K562 (cell line): ENCODE data around the gene SPAG9. TPM values are rescaled to one million over a fixed set of nuclear protein-coding genes. Genes with fewer than 3 reads are reported as not detected.
A peak's percentile ranks its signal among the peaks of the same experiment; 100 is the strongest.

Source experiments
- DMBX1 ChIP-seq: fragments of 250-450 bp; sonication (Bioruptor Pico); IDR thresholded peaks from 2 replicates; pipeline ENCODE4 v1.8.0; 2022; ENCODE audit warnings: inconsistent platforms, mild to moderate bottlenecking, moderate library complexity, borderline replicate concordance
- FOXK1 ChIP-seq: sonication (generic); formaldehyde crosslinking; IDR thresholded peaks from 2 replicates; pipeline ENCODE4 v1.8.0; 2022; ENCODE audit warnings: missing genetic modification reagents, mild to moderate bottlenecking, borderline replicate concordance
- HLTF ChIP-seq: fragments of 450-650 bp; IDR thresholded peaks from 2 replicates; pipeline ENCODE4 v1.6.1; 2016
- IRF2 ChIP-seq: sonication (generic); formaldehyde crosslinking; IDR thresholded peaks from 2 replicates; pipeline ENCODE4 v1.8.1; 2022; ENCODE audit warnings: mild to moderate bottlenecking, missing genetic modification reagents
- NR3C1 ChIP-seq: sonication (generic); formaldehyde crosslinking; IDR thresholded peaks from 2 replicates; pipeline ENCODE4 v1.8.1; 2022; ENCODE audit warnings: missing genetic modification reagents
- RAD21 ChIP-seq, 2 experiments: fragments of 250-450 bp in 1 of 2; fragments of 450-650 bp in 1 of 2; sonication (Bioruptor Pico) in 1 of 2; formaldehyde crosslinking in 1 of 2; IDR thresholded peaks in 1 of 2; conservative IDR thresholded peaks in 1 of 2; 2 replicates each; pipeline versions ENCODE4 v1.4.0 to v1.8.0; 2020 to 2022; ENCODE audit warnings: mild to moderate bottlenecking in 2 of 2, moderate library complexity in 1 of 2
- RB1 ChIP-seq: fragments of 450-650 bp; IDR thresholded peaks from 2 replicates; pipeline ENCODE4 v1.6.1; 2017; ENCODE audit warnings: low read depth, mild to moderate bottlenecking
- RBM17 ChIP-seq: fragments of 200-400 bp; formaldehyde crosslinking; IDR thresholded peaks from 2 replicates; pipeline ENCODE4 v1.6.1; 2017; ENCODE audit warnings: low read depth, mild to moderate bottlenecking, low read length, borderline replicate concordance
- SMAD4 ChIP-seq: fragments of 250-450 bp; sonication (Bioruptor Pico); conservative IDR thresholded peaks from 2 replicates; pipeline ENCODE4 v1.8.0; 2021; ENCODE audit warnings: inconsistent platforms, mild to moderate bottlenecking, moderate library complexity
- TCF7 ChIP-seq: sonication (generic); IDR thresholded peaks from 2 replicates; pipeline ENCODE4 v1.6.1; 2016; ENCODE audit warnings: antibody characterized with exemption, borderline replicate concordance
- ZEB2 ChIP-seq: fragments of 450-650 bp; IDR thresholded peaks from 2 replicates; pipeline ENCODE4 v1.6.1; 2016
- ZNF239 ChIP-seq: fragments of 250-450 bp; sonication (Bioruptor Pico); IDR thresholded peaks from 2 replicates; pipeline ENCODE4 v1.4.0; 2020; ENCODE audit warnings: mild to moderate bottlenecking
- ZNF3 ChIP-seq: fragments of 250-450 bp; sonication (Bioruptor Pico); IDR thresholded peaks from 2 replicates; pipeline ENCODE4 v1.5.0; 2021; ENCODE audit warnings: mild to moderate bottlenecking, moderate library complexity
- ZNF431 ChIP-seq: sonication (generic); formaldehyde crosslinking; IDR thresholded peaks from 2 replicates; pipeline ENCODE4 v1.8.0; 2022; ENCODE audit warnings: mild to moderate bottlenecking, missing genetic modification reagents
- polyA plus RNA-seq, 8 experiments: library from polyadenylated mRNA; depleted of rRNA in 4 of 8; stranded (reverse) in 5 of 8; unstranded in 3 of 8; fragments of >200 nt; fragmentation: Nextera tagmentation in 2 of 8; fragmentation: Illumina TruSeq in 1 of 8; extraction: Ambion mirVana in 2 of 8; extraction: Trizol in 1 of 8; gene quantifications; 2 replicates each; pipeline versions ENCODE4 v1.2.1 to v1.2.3, GENCODE V29; 2011 to 2014; ENCODE audit warnings: inconsistent platforms in 1 of 8, missing spikeins in 1 of 8
- total RNA-seq, 7 experiments: library from RNA; depleted of rRNA in 6 of 7; stranded (reverse); fragments of >200 nt in 6 of 7; fragmentation: Illumina TruSeq in 2 of 7; extraction: Trizol in 2 of 7; gene quantifications; 2 replicates each; pipeline versions ENCODE4 v1.2.1 to v1.2.3, GENCODE V29; 2011 to 2021; ENCODE audit warnings: low replicate concordance in 1 of 7
- TF ChIP-seq, protein P1 (sequence below), 2 experiments: fragments of 450-650 bp in 1 of 2; IDR thresholded peaks; 2 replicates each; pipeline ENCODE4 v1.6.1; 2011 to 2017; ENCODE audit warnings: low read depth in 2 of 2, antibody characterized with exemption in 1 of 2, borderline replicate concordance in 1 of 2, low read length in 1 of 2, mild to moderate bottlenecking in 1 of 2, mixed read lengths in 1 of 2; ENCODE audit not compliant: control insufficient read depth in 1 of 2
- TF ChIP-seq, protein P2 (sequence below): sonication (generic); formaldehyde crosslinking; IDR thresholded peaks from 2 replicates; pipeline ENCODE4 v1.8.0; 2022; ENCODE audit warnings: mild to moderate bottlenecking, missing genetic modification reagents
- TF ChIP-seq, protein P3 (sequence below): fragments of 250-450 bp; sonication (Bioruptor Pico); IDR thresholded peaks from 2 replicates; pipeline ENCODE4 v1.4.0; 2020; ENCODE audit warnings: mild to moderate bottlenecking, moderate library complexity

Gene SPAG9
- total and polyA plus RNA-seq, 9 of the 15 experiments (the other 6 are each of a cell fraction or from before 2014, with no cell fraction given): 12.2 to 99.2 (median 58.2) TPM

- TF ChIP-seq, protein P1, sequence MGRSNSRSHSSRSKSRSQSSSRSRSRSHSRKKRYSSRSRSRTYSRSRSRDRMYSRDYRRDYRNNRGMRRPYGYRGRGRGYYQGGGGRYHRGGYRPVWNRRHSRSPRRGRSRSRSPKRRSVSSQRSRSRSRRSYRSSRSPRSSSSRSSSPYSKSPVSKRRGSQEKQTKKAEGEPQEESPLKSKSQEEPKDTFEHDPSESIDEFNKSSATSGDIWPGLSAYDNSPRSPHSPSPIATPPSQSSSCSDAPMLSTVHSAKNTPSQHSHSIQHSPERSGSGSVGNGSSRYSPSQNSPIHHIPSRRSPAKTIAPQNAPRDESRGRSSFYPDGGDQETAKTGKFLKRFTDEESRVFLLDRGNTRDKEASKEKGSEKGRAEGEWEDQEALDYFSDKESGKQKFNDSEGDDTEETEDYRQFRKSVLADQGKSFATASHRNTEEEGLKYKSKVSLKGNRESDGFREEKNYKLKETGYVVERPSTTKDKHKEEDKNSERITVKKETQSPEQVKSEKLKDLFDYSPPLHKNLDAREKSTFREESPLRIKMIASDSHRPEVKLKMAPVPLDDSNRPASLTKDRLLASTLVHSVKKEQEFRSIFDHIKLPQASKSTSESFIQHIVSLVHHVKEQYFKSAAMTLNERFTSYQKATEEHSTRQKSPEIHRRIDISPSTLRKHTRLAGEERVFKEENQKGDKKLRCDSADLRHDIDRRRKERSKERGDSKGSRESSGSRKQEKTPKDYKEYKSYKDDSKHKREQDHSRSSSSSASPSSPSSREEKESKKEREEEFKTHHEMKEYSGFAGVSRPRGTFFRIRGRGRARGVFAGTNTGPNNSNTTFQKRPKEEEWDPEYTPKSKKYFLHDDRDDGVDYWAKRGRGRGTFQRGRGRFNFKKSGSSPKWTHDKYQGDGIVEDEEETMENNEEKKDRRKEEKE (IDR thresholded peaks at IDR 0.05; ENCODE audit: borderline replicate concordance in 1 of 2, control insufficient read depth in 1 of 2, low read depth in 2 of 2, low read length in 1 of 2): 0 out of 4 replicates have a peak, but pooled peaks of 1 of the 2 experiments have one; percentile 31
- TF ChIP-seq ZNF3 (no peak), TCF7 (no peak), ZNF239 (CRISPR knock-in tag) (no peak), FOXK1 (no peak), RAD21 (CRISPR knock-in tag; conservative IDR thresholded peaks at IDR 0.05 in 1 of 2, IDR thresholded peaks at IDR 0.05 in 1 of 2) (no peak; a peak in 1 of 4 replicates), HLTF (no peak), DMBX1 (CRISPR knock-in tag) (no peak), IRF2 (no peak), RB1 (peak; percentile 68; the same call in 1 of the 2 replicates), ZNF431 (CRISPR knock-in tag) (peak; percentile 1; the same call in 1 of the 2 replicates), SMAD4 (peak; percentile 56), NR3C1 (CRISPR knock-in tag) (no peak), RBM17 (no peak), ZEB2 (no peak)
- TF ChIP-seq, protein P2, sequence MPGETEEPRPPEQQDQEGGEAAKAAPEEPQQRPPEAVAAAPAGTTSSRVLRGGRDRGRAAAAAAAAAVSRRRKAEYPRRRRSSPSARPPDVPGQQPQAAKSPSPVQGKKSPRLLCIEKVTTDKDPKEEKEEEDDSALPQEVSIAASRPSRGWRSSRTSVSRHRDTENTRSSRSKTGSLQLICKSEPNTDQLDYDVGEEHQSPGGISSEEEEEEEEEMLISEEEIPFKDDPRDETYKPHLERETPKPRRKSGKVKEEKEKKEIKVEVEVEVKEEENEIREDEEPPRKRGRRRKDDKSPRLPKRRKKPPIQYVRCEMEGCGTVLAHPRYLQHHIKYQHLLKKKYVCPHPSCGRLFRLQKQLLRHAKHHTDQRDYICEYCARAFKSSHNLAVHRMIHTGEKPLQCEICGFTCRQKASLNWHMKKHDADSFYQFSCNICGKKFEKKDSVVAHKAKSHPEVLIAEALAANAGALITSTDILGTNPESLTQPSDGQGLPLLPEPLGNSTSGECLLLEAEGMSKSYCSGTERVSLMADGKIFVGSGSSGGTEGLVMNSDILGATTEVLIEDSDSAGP (CRISPR knock-in tag): no peak
- TF ChIP-seq, protein P3, sequence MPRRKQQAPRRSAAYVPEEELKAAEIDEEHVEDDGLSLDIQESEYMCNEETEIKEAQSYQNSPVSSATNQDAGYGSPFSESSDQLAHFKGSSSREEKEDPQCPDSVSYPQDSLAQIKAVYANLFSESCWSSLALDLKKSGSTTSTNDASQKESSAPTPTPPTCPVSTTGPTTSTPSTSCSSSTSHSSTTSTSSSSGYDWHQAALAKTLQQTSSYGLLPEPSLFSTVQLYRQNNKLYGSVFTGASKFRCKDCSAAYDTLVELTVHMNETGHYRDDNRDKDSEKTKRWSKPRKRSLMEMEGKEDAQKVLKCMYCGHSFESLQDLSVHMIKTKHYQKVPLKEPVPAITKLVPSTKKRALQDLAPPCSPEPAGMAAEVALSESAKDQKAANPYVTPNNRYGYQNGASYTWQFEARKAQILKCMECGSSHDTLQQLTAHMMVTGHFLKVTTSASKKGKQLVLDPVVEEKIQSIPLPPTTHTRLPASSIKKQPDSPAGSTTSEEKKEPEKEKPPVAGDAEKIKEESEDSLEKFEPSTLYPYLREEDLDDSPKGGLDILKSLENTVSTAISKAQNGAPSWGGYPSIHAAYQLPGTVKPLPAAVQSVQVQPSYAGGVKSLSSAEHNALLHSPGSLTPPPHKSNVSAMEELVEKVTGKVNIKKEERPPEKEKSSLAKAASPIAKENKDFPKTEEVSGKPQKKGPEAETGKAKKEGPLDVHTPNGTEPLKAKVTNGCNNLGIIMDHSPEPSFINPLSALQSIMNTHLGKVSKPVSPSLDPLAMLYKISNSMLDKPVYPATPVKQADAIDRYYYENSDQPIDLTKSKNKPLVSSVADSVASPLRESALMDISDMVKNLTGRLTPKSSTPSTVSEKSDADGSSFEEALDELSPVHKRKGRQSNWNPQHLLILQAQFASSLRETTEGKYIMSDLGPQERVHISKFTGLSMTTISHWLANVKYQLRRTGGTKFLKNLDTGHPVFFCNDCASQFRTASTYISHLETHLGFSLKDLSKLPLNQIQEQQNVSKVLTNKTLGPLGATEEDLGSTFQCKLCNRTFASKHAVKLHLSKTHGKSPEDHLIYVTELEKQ (CRISPR knock-in tag): no peak
Measured at GRCh38 chr17:51120739-51121619, at the start of gene SPAG9 (continued).
